Smooth muscle cell (in vitro differentiated cells): ENCODE results near the gene PWWP2A. TPM values are rescaled to one million over a fixed set of nuclear protein-coding genes. Genes with fewer than 3 reads are reported as not detected.

Experiments
- DNase-seq: peaks from one replicate; lab custom pipeline; 2025; ENCODE audit not compliant: unreplicated experiment; lab: John Stamatoyannopoulos, UW
- H2AFZ ChIP-seq: fragments of 200-600 bp; sonication (generic); 2 replicates; pipeline ENCODE4 v1.6.0; 2016; ENCODE audit warnings: antibody characterized with exemption, low read depth, mild to moderate bottlenecking
- H3F3A ChIP-seq: fragments of 200-600 bp; sonication (generic); 2 replicates; pipeline ENCODE4 v1.6.0; 2017; ENCODE audit warnings: antibody characterized with exemption, low read depth
- H3K27ac ChIP-seq: fragments of 200-600 bp; sonication (generic); 2 replicates; pipeline ENCODE4 v1.5.1; 2016; ENCODE audit warnings: low read depth, mild to moderate bottlenecking
- H3K27me3 ChIP-seq: fragments of 200-600 bp; sonication (generic); 2 replicates; pipeline ENCODE4 v1.6.1; 2016; ENCODE audit warnings: low read depth, mild to moderate bottlenecking
- H3K36me3 ChIP-seq: fragments of 200-600 bp; sonication (generic); 2 replicates; pipeline ENCODE4 v1.5.1; 2016; ENCODE audit warnings: low read depth
- H3K4me1 ChIP-seq: fragments of 200-600 bp; sonication (generic); 2 replicates; pipeline ENCODE4 v1.5.1; 2016; ENCODE audit warnings: low read depth
- H3K4me2 ChIP-seq: fragments of 200-600 bp; sonication (generic); 2 replicates; pipeline ENCODE4 v1.6.0; 2016; ENCODE audit warnings: mild to moderate bottlenecking
- H3K4me3 ChIP-seq: fragments of 200-600 bp; sonication (generic); 2 replicates; pipeline ENCODE4 v1.5.1; 2016; ENCODE audit warnings: mild to moderate bottlenecking
- H3K79me2 ChIP-seq: fragments of 200-600 bp; sonication (generic); 2 replicates; pipeline ENCODE4 v1.6.0; 2016; ENCODE audit warnings: low read depth, mild to moderate bottlenecking
- H3K9ac ChIP-seq: fragments of 200-600 bp; sonication (generic); 2 replicates; pipeline ENCODE4 v1.6.0; 2016; ENCODE audit warnings: low read depth
- H3K9me3 ChIP-seq: fragments of 200-600 bp; sonication (generic); replicated peaks from 2 replicates; pipeline ENCODE4 v1.5.1; 2016; ENCODE audit warnings: low read depth
- H4K20me1 ChIP-seq: fragments of 200-600 bp; sonication (generic); 2 replicates; pipeline ENCODE4 v1.6.0; 2016; ENCODE audit warnings: low read depth
- WGBS: methylation state at CpG from one replicate; pipeline ENCODE4 v1.1.7; 2016; ENCODE audit warnings: low lambda C conversion rate; 5-methylcytosine and 5-hydroxymethylcytosine counted together
- polyA plus RNA-seq: library from polyadenylated mRNA; unstranded; fragments of >200 nt; fragmentation: Nextera tagmentation; extraction: Ambion mirVana; gene quantifications from 2 replicates; pipeline ENCODE4 v1.2.1, GENCODE V29; 2016
- total RNA-seq: library from RNA; depleted of rRNA; stranded (reverse); fragments of >200 nt; gene quantifications from 2 replicates; pipeline ENCODE4 v1.2.3, GENCODE V29; 2014
- TF ChIP-seq, protein P1 (sequence below): fragments of 200-600 bp; sonication (generic); IDR thresholded peaks from 2 replicates; pipeline ENCODE4 v1.5.1; 2017; ENCODE audit warnings: borderline replicate concordance, mild to moderate bottlenecking, antibody characterized with exemption; ENCODE audit not compliant: insufficient read depth, poor library complexity, severe bottlenecking

PWWP2A gene
- total and polyA plus RNA-seq, 2 experiments from 2014 or later: 18.6 to 22.6 TPM

DNA sequence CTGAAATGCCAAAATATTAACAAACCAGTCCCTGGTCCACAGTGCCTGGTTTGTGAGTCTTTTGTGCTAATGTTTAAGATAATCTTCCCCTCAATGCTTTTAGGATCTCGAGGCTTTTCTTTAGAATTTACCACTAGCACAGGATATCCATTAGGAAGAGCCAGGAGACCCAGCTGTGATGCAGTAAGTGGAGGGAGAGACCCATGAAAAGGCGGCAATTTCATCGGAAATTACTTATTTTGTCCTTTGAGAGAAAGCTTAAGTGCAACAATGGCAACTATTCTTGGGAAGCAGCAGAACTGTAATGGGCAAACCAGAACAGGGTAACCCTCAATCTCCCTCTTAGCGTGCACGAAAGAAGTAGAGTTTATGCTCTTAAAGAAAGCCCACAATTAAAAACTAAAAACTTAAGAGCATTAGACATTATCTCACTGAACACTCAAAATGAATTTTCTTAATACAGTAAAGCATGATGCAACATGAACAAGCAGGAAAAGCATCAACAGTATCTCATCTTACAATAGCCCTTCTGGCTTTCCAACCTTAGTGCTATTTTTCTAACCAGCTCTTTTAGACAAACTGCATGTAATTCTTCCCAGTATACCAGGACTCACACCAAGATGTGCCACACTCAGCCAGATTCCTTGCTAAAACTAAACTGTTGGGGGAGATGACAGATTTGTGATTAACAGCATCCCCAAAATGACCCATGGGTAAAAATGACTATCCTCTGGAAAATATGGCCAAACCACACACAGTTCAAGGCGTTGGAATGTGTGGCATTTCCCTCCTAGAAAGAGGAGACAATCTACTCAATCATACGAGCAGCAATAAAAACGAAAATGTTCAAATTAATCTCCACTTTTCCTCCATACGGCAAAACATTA lies 36.4 kb downstream of the PWWP2A start:
- H3K9me3 ChIP-seq: no peaks in the 10 kb centered on the region
- H3K4me3 ChIP-seq: no peak overlapping the region
- TF ChIP-seq, protein P1, sequence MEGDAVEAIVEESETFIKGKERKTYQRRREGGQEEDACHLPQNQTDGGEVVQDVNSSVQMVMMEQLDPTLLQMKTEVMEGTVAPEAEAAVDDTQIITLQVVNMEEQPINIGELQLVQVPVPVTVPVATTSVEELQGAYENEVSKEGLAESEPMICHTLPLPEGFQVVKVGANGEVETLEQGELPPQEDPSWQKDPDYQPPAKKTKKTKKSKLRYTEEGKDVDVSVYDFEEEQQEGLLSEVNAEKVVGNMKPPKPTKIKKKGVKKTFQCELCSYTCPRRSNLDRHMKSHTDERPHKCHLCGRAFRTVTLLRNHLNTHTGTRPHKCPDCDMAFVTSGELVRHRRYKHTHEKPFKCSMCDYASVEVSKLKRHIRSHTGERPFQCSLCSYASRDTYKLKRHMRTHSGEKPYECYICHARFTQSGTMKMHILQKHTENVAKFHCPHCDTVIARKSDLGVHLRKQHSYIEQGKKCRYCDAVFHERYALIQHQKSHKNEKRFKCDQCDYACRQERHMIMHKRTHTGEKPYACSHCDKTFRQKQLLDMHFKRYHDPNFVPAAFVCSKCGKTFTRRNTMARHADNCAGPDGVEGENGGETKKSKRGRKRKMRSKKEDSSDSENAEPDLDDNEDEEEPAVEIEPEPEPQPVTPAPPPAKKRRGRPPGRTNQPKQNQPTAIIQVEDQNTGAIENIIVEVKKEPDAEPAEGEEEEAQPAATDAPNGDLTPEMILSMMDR: no peak
- no peaks in the 10 kb centered on the region for H4K20me1 ChIP-seq
- 44% methylated on average over 9 of the region's 9 CpGs for WGBS
- H3K4me2 ChIP-seq: peak overlapping the region; percentile 17
- DNase-seq: no peak
- H3K4me1 ChIP-seq: peaks cover 25% of the 10 kb centered on the region
- H2AFZ ChIP-seq: no peak overlapping the region
- no peaks in the 10 kb centered on the region for H3K36me3 ChIP-seq
- no peaks in the 10 kb centered on the region for H3K27me3 ChIP-seq
- H3K79me2 ChIP-seq: no peaks in the 10 kb centered on the region
- H3F3A ChIP-seq: peaks cover 13% of the 10 kb centered on the region
- H3K9ac ChIP-seq: no peak overlapping the region
- peak overlapping the region; percentile 32 for H3K27ac ChIP-seq

DNA sequence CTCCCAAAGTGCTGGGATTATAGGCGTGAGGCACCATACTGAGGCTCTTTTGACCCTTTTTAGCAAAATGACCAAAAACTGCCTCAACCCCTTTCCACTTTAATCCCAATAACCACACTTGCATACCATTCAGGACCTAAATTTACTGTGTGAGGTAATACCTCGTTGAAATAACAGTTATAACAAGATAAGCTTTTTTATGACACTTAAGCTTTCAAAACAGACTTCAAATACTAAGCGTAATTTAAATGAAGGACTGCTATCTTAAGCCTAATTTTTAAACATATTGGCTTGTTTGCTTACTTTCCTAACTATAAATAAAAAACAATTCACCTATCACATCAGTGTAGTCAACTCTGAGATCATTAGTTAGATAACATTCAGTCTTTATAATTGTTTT lies 37.8 kb downstream of the PWWP2A start:
- H3K9ac ChIP-seq: no peak overlapping the region
- H3K9me3 ChIP-seq: no peaks in the 10 kb centered on the region
- no peak overlapping the region for H2AFZ ChIP-seq
- DNase-seq: no peak
- no peaks in the 10 kb centered on the region for H3K27me3 ChIP-seq
- H3K4me1 ChIP-seq: peaks cover 25% of the 10 kb centered on the region
- no peaks in the 10 kb centered on the region for H3K79me2 ChIP-seq
- peak overlapping the region; percentile 69 for H3K27ac ChIP-seq
- no peak overlapping the region for H3K4me2 ChIP-seq
- H3K36me3 ChIP-seq: no peaks in the 10 kb centered on the region
- H3K4me3 ChIP-seq: no peak overlapping the region
- H3F3A ChIP-seq: peaks cover 20% of the 10 kb centered on the region
- 38% methylated on average over 3 of the region's 3 CpGs for WGBS
- H4K20me1 ChIP-seq: no peaks in the 10 kb centered on the region
- TF ChIP-seq, protein P1: no peak

GRCh38 chr5:160079753-160080152 lies 39.5 kb downstream of the PWWP2A start:
- Histone ChIP-seq H3K79me2 (no peaks in the 10 kb centered on the region), H3K4me1 (peaks cover 34% of the 10 kb centered on the region), H3K9me3 (no peaks in the 10 kb centered on the region), H3K4me3 (no peak overlapping the region), H3K4me2 (peak overlapping the region; percentile 77), H3F3A (peaks cover 24% of the 10 kb centered on the region), H2AFZ (no peak overlapping the region), H4K20me1 (no peaks in the 10 kb centered on the region), H3K27ac (peak overlapping the region; percentile 69), H3K27me3 (no peaks in the 10 kb centered on the region), H3K36me3 (no peaks in the 10 kb centered on the region), H3K9ac (no peak overlapping the region)
- TF ChIP-seq, protein P1: no peak
- DNase-seq: no peak
- WGBS: 84% methylated on average over 2 of the region's 2 CpGs
